Regular cardiac myocyte (primary cell): Measurements from ENCODE around the gene STAG1. TPM values are rescaled to one million over a fixed set of nuclear protein-coding genes. Genes with fewer than 3 reads are reported as not detected.

Experiments used
- total RNA-seq: library from RNA; depleted of rRNA; stranded (reverse); fragments of >200 nt; gene quantifications from 2 replicates; pipeline ENCODE4 v1.2.3, GENCODE V29; 2014

The STAG1 gene
- total RNA-seq: 34.4 and 38.3 TPM in 2 replicates

GRCh38 chr3:136752172-136752421 lies at the start of gene STAG1:
STAG1 (minus strand) TSS chr3:136752378; CDS start chr3:136630898, 121,480 bp downstream.

Other genes starting within 250 kb of the STAG1 start
- 9.2 and 11.3 TPM in 2 replicates for gene SLC35G2, start 66.7 kb upstream of the STAG1 start, total RNA-seq
- 50.6 and 57.2 TPM in 2 replicates for gene NCK1, start 109.8 kb upstream of the STAG1 start, total RNA-seq
- gene IL20RB, start 205.6 kb upstream of the STAG1 start, total RNA-seq: 0.38 and 1.1 TPM in 2 replicates